Esophagus muscularis mucosa (tissue), 3 donors: ENCODE results near the gene ITPR3.

Source experiments
- EP300 ChIP-seq: sonication (generic); formaldehyde crosslinking; IDR thresholded peaks from one replicate; pipeline ENCODE4 v1.6.1; 2017; ENCODE audit warnings: antibody characterized with exemption
- TF ChIP-seq, protein P1 (sequence below), 3 experiments: fragments of 200-600 bp in 2 of 3; fragments of 450-650 bp in 1 of 3; sonication (generic) in 2 of 3; IDR thresholded peaks; one replicate each; pipeline ENCODE4 v1.5.1; 2017 to 2019; ENCODE audit warnings: antibody characterized with exemption in 3 of 3, mild to moderate bottlenecking in 2 of 3, moderate library complexity in 1 of 3

GRCh38 chr6:33667072-33667471 is 46.0 kb downstream of the ITPR3 start:
- TF ChIP-seq, protein P1, sequence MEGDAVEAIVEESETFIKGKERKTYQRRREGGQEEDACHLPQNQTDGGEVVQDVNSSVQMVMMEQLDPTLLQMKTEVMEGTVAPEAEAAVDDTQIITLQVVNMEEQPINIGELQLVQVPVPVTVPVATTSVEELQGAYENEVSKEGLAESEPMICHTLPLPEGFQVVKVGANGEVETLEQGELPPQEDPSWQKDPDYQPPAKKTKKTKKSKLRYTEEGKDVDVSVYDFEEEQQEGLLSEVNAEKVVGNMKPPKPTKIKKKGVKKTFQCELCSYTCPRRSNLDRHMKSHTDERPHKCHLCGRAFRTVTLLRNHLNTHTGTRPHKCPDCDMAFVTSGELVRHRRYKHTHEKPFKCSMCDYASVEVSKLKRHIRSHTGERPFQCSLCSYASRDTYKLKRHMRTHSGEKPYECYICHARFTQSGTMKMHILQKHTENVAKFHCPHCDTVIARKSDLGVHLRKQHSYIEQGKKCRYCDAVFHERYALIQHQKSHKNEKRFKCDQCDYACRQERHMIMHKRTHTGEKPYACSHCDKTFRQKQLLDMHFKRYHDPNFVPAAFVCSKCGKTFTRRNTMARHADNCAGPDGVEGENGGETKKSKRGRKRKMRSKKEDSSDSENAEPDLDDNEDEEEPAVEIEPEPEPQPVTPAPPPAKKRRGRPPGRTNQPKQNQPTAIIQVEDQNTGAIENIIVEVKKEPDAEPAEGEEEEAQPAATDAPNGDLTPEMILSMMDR (IDR thresholded peaks at IDR 0.05) = no peak
- no peak for TF ChIP-seq EP300
